ENCODE data around the gene GAREM2. TPM values are rescaled to one million over a fixed set of nuclear protein-coding genes. Genes with fewer than 3 reads are reported as not detected.

GAREM2 gene
- total RNA-seq, 1 donor from 2014 or later = 27.5 TPM

GRCh38 chr2:26235089-26235488, 62.2 kb downstream of the GAREM2 start:
- no peaks in the 10 kb centered on the region for H3K27me3 Mint-ChIP-seq (ENCODE audit: low read depth)
- H3K9me3 Mint-ChIP-seq = no peaks in the 10 kb centered on the region
- H3K27ac Mint-ChIP-seq = no peak overlapping the region
- H3K4me3 Mint-ChIP-seq = no peak overlapping the region
- peaks cover 24% of the 10 kb centered on the region for H3K36me3 Mint-ChIP-seq
- DNase-seq (ENCODE audit: low spot score in 2 of 2, unreplicated experiment in 2 of 2) = no peak
- TF ChIP-seq, protein P1, sequence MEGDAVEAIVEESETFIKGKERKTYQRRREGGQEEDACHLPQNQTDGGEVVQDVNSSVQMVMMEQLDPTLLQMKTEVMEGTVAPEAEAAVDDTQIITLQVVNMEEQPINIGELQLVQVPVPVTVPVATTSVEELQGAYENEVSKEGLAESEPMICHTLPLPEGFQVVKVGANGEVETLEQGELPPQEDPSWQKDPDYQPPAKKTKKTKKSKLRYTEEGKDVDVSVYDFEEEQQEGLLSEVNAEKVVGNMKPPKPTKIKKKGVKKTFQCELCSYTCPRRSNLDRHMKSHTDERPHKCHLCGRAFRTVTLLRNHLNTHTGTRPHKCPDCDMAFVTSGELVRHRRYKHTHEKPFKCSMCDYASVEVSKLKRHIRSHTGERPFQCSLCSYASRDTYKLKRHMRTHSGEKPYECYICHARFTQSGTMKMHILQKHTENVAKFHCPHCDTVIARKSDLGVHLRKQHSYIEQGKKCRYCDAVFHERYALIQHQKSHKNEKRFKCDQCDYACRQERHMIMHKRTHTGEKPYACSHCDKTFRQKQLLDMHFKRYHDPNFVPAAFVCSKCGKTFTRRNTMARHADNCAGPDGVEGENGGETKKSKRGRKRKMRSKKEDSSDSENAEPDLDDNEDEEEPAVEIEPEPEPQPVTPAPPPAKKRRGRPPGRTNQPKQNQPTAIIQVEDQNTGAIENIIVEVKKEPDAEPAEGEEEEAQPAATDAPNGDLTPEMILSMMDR (IDR thresholded peaks at IDR 0.05; ENCODE audit: unreplicated experiment) = no peak
- no peaks in the 10 kb centered on the region for H3K4me1 Mint-ChIP-seq

DNA sequence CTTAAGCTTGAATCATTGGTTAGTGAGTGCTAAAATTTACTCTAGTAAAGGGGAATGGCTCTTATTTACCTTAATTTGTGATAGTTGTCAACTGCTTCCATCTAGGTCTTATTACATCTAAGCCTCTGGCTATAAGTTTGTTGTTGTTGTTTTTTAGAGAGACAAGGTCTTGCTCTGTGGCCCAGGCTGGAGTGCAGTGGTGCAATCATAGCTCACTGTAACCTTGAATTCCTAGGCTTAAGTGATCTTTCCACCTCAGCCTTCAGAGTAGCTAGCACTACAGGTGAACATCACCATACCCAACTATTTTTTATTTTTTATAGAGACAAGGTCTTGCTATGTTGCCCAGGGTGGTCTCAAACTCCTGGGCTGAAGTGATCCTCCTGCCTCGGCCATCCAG, 65.0 kb downstream of the GAREM2 start:
- Mint-ChIP-seq H3K27me3 (ENCODE audit: low read depth) (no peaks in the 10 kb centered on the region), H3K36me3 (peaks cover 17% of the 10 kb centered on the region), H3K27ac (no peak overlapping the region), H3K4me1 (peaks cover 14% of the 10 kb centered on the region), H3K9me3 (no peaks in the 10 kb centered on the region), H3K4me3 (no peak overlapping the region)
- DNase-seq (ENCODE audit: low spot score in 2 of 2, unreplicated experiment in 2 of 2) = no peak
- TF ChIP-seq, protein P1 (IDR thresholded peaks at IDR 0.05; ENCODE audit: unreplicated experiment) = no peak

GRCh38 chr2:26238311-26238958, 65.5 kb downstream of the GAREM2 start:
- Mint-ChIP-seq H3K4me3 (no peak overlapping the region), H3K27me3 (ENCODE audit: low read depth) (no peaks in the 10 kb centered on the region), H3K27ac (no peak overlapping the region), H3K4me1 (peaks cover 18% of the 10 kb centered on the region), H3K36me3 (peaks cover 15% of the 10 kb centered on the region), H3K9me3 (no peaks in the 10 kb centered on the region)
- DNase-seq (ENCODE audit: low spot score in 2 of 2, unreplicated experiment in 2 of 2) = no peak
- TF ChIP-seq, protein P1 (IDR thresholded peaks at IDR 0.05; ENCODE audit: unreplicated experiment) = no peak

Other genes with a start within 250 kb of the GAREM2 start
- 31.9 to 39.5 TPM (median 39.5 TPM) in 3 replicates for gene KIF3C, start 190.6 kb upstream of the GAREM2 start, total RNA-seq
- 86.5 to 90.6 TPM (median 90.2 TPM) in 3 replicates for gene RAB10, start 139.0 kb upstream of the GAREM2 start, total RNA-seq
- 95.5 to 100 TPM (median 97.4 TPM) in 3 replicates for gene HADHA, start 71.5 kb downstream of the GAREM2 start, total RNA-seq
- 79.4 to 85.5 TPM (median 83.2 TPM) in 3 replicates for gene HADHB, start 71.9 kb downstream of the GAREM2 start, total RNA-seq
- gene SELENOI, start 173.1 kb downstream of the GAREM2 start, total RNA-seq = 28.1 to 32.0 TPM (median 29.1 TPM) in 3 replicates
- 0.20 to 0.83 TPM (median 0.22 TPM) in 3 replicates for gene ADGRF3, start 173.7 kb downstream of the GAREM2 start, total RNA-seq
- gene DRC1, start 228.8 kb downstream of the GAREM2 start, total RNA-seq = 0.18 to 0.59 TPM (median 0.22 TPM) in 3 replicates